KBM-7 (cell line): ENCODE measurements around the gene ATOX1.
"Not testable (repeated sequence)": the region's sequence is repeated elsewhere in the genome, so short reads cannot be mapped to it uniquely, and the experiment has no call there.

Source experiments
- DNase-seq: peaks from one replicate; pipeline ENCODE4 v3.0.0-alpha.2; 2015
- in situ Hi-C: fragments of 300-500 bp; cut with MboI; formaldehyde crosslinking; loops from 2 replicates; pipeline ENCODE4 v1.14.3; 2020; ENCODE audit warnings: low sequenced_read_pairs, low pct_unique_long_range_greater_than_20kb, mixed read lengths

Gene ATOX1

GRCh38 chr5:151738125-151738848 lies 20.1 kb downstream of the ATOX1 start:
- DNase-seq = no peak
- in situ Hi-C loops = no loop called here

DNA sequence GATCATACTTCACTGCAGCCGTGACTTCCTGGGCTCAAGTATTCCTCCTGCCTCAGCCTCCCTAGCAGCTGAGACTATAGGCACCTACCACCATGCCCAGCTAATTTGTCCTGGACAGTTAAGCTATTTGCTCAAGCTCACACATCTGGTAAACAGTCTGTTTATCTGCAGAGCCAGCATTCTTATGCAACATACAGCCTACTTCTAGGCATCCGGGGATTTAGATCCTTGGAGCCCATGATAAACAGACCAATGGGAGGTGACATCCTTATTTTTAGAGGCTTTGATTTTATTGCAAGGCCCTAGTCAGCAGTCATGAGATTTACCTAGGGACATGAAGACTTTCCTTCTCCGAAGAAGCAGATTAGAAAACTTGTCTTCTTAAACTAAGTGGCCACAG lies 21.0 kb downstream of the ATOX1 start:
- DNase-seq = no peak
- in situ Hi-C loops = no loop called here

DNA sequence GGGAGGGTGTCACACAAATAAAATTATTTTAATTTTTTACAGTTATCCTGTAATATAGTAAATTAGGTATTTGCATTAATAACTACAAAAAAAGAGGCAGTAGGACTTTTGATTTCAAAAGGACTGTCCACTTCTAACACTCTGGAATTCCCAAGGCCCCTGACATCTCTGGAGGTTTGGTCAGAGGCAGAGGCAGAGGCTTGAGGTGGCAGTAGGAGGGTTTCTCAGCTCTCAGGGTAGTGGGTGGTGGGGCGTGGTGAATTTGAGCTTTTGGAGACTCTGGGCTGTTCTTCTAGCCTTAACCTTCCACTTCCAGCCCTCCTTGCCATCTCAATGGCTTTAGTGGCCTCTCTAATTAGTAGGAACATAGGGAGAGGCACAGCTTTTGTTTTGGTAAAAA lies 22.8 kb downstream of the ATOX1 start:
- in situ Hi-C loops = no loop called here
- no peak for DNase-seq

DNA sequence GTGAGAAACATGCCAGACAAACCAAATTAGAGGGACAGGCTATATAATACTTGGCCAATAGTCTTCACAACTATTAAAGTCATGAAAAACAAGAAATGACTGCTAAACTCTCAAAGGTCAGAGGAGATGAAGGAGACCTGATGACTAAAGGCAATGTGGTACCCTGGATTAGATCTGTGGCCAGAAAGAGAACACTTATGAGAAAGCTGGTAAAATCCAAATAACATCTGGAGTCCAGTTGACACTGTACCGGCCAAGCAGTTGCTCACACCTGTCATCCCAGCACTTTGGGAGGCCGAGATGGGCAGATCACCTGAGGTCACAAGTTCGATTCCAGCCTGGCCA lies 24.4 kb downstream of the ATOX1 start:
- DNase-seq = no peak
- in situ Hi-C loops = no loop called here

DNA sequence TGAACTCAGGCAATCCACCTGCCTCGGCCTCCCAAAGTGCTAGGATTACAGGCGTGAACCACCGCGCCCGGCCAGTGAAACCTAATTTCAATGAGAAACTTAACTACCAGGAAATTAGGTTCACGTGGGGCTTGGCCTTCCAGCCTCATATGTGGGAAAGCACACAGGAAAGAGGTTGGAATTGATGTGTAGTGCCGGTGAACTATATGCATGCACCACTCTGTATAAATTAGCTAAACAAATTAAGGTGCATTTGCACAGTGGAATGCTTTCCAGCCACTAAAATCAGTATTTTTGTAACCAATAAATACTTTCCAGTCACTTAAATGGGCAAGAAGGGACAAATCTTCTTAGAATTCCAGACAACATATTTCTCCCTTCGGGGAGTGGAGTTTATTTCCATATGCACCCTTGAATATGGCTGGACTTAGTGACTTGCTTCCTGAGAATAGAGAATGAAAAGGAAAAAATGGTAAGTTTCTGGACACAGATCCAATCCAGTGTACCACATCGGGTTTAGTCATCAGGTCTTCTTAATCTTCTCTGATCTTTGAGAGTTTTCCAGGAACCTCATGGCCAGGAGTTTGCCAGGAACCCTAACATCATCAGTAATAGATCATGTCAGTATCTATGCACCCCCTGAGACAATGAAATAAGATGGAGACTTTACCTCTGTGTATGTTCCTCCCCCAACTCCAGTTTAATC lies 24.9 kb downstream of the ATOX1 start:
- DNase-seq = no peak
- in situ Hi-C loops = no loop called here

DNA sequence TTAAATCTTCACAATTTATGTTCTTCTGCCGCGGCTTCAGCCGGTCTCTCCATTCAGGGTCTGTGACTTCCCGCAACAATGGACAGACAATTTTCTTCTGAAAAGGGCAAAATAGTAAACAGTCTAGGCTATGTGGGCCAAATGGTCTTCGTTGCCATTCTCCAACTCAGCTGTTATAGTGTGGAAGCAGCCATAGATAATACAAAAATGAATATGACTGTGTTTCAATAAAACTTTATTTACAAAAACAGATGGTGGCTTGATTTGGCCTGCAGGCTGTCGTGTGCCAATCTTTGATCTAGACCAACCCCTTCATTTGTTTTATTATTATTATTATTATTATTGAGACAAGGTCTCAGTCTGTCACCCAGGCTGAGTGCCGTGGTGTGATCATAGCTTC lies 28.1 kb downstream of the ATOX1 start:
- in situ Hi-C loops = no loop called here
- no peak for DNase-seq

DNA sequence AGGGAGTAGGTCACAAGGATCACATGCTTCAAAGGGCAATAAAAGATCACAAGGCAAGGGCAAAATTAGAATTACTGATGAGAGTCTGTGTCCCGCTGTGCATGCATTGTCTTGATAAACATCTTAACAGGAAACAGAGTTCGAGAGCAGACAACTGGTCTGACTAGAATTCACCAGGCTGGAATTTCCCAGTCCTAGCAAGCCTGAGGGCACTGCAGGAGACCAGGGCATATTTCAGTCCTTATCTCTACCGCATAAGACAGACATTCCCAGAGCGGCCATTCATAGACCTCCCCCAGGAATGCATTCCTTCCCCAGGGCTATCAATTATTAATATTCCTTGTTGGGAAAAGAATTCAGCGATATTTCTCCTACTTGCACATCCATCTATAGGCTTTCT lies 28.8 kb downstream of the ATOX1 start:
- in situ Hi-C loops, DNase-seq: not testable (repeated sequence)

GRCh38 chr5:151724360-151724759 lies 34.1 kb downstream of the ATOX1 start:
- in situ Hi-C loops = no loop called here
- DNase-seq = no peak

DNA sequence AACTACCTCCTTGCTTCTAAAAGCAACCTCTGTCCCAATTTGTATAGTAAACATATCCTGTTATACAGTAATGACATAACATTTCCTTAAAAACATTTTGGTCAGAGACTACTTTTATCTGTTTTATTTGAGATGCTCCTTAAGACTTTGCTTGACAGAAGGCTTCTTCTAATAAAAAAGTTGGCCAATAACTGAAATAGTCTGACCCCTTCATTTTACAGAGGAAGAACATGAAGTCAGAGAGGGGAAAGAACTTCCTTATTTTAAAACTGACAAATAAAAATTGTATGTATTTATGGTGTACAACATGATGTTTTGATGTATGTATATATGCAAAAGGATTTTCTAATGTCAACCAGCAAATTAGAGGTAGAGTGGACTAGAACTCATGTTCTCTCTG lies 35.9 kb downstream of the ATOX1 start:
- DNase-seq = no peak
- in situ Hi-C loops = no loop called here

GRCh38 chr5:151721812-151722391 lies 36.5 kb downstream of the ATOX1 start:
- in situ Hi-C loops = no loop called here

GRCh38 chr5:151721087-151721646 lies 37.3 kb downstream of the ATOX1 start:
- no peak for DNase-seq
- in situ Hi-C loops = no loop called here

More at GRCh38 chr5:151721812-151722391, 36.5 kb downstream of the ATOX1 start:
- no peak for DNase-seq

GRCh38 chr5:151720215-151720614 lies 38.2 kb downstream of the ATOX1 start:
- in situ Hi-C loops = no loop called here
- no peak for DNase-seq

DNA sequence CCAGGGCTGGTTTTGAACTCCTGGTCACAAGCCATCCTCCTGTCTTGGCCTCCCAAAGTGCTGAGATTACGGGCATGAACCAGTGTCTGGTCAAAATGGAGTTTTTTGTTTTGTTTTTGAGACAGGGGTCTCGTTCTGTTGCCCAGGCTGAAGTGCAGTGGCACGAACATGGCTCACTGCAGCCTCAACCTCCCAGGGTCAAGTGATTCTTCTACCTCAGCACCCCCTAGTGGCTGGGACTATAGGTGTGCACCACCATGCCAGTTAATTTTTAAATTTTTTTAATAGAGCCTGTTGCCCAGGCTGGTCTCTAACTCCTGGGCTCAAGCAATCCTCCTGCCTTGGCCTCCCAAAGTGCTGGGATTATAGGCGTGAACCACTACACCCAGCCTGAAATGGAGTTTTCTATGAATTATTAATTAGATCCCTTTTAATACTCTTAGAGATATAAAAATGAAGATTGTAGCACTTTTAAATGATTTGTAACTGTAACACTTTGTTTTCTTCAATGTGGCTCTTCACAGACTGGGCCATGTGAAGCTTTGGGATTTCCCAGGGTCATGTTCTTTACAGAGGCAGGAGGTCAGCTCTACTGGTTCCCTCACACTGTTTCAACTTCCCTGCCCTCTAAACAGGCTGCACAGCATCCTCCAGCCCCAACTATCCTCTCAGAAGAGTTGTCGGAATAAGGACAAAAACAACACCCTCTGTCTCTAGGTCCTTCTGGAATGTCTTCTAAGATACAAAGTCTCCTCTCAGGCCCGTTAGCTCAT lies 39.0 kb downstream of the ATOX1 start:
- DNase-seq = peak; percentile 60
- in situ Hi-C loops = no loop called here

- no peak for DNase-seq
These were observed 39.8 kb downstream of the ATOX1 start for GRCh38 chr5:151718646-151719045.

DNA sequence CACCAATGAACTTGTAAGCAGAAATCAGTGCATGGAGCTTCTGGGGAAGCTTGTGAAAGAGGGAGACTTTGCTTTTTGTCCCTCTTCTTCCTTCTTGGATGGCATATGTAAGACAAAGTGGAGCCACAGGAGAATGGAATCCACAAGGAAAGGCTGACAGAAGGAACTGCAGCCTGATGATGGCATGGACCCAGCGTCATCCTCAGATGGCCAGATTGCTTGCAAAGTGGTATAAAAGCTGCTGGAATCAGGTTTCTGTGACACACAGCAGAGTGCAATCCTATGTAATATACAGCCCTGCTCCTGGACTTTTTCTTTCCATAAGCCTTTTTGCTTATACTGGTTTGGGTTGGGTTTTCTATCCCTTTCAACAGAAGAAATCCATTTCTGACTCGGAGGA lies 40.3 kb downstream of the ATOX1 start:
- DNase-seq = no peak

More at GRCh38 chr5:151718646-151719045, 39.8 kb downstream of the ATOX1 start:
- in situ Hi-C loops = no loop called here

GRCh38 chr5:151717416-151717815 lies 41.0 kb downstream of the ATOX1 start:
- DNase-seq = no peak
- in situ Hi-C loops = no loop called here

More for the DNA sequence above, 40.3 kb downstream of the ATOX1 start:
- in situ Hi-C loops = no loop called here

DNA sequence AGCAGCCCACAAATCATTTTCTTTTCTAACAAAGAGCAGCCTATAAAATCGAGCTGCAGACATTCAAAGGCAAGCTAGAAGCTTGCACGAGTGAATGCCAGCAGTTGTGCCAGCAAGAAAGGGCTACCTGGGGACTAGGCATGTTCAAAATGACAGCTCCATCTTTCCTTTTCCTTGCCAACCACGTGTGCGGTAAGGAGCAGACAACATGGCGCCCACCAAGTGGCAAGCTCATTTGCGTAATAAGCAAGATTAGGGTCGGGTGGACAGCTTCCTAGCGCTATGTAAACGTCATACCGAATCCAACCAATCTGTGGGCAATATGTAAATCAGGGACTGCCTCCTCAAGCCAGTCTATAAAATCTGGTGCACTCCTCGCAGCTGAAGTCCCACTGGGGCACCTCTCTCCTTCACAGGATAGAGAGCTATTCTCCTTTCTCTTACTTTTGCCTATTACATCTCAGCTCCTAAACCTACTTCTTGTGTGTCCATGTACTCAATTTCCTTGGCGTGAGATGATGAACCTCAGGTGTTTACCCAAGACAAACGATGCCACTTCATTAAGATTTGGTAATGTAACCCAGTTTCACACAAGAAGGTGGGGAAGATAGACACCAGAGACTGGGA lies 49.2 kb downstream of the ATOX1 start:
- in situ Hi-C loops = no loop called here
- DNase-seq = no peak

- in situ Hi-C loops = no loop called here
These were observed 50.3 kb downstream of the ATOX1 start for GRCh38 chr5:151708126-151708525.

DNA sequence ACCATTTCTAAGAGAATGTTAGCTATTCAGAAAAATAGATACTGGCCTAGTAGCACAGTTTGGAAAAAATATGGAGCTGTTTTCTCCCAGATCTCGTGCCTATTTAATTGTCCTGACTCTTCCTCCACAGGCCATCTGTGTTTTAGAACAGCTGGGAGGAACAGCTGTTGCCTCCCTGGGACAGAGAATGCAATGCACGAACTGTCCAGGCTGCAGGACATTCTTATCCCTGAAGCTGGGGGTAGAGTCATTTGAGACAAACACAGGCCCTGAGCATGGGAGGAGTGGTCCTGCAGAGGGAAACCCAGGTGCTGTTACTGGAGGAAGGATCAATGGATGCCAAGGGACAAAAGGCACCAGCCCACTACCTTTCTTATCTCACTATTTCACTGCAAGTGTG lies 50.9 kb downstream of the ATOX1 start:
- in situ Hi-C loops = no loop called here
- no peak for DNase-seq

More at GRCh38 chr5:151708126-151708525, 50.3 kb downstream of the ATOX1 start:
- DNase-seq = no peak
